Measurements from ENCODE around the gene P4HB. TPM values are rescaled to one million over a fixed set of nuclear protein-coding genes. Genes with fewer than 3 reads are reported as not detected.

Gene P4HB
- total and polyA plus RNA-seq, 10 of the 15 experiments (the other 5 are each of a cell fraction or from before 2014, with no cell fraction given) = 4.7 to 549 (median 361) TPM

DNA sequence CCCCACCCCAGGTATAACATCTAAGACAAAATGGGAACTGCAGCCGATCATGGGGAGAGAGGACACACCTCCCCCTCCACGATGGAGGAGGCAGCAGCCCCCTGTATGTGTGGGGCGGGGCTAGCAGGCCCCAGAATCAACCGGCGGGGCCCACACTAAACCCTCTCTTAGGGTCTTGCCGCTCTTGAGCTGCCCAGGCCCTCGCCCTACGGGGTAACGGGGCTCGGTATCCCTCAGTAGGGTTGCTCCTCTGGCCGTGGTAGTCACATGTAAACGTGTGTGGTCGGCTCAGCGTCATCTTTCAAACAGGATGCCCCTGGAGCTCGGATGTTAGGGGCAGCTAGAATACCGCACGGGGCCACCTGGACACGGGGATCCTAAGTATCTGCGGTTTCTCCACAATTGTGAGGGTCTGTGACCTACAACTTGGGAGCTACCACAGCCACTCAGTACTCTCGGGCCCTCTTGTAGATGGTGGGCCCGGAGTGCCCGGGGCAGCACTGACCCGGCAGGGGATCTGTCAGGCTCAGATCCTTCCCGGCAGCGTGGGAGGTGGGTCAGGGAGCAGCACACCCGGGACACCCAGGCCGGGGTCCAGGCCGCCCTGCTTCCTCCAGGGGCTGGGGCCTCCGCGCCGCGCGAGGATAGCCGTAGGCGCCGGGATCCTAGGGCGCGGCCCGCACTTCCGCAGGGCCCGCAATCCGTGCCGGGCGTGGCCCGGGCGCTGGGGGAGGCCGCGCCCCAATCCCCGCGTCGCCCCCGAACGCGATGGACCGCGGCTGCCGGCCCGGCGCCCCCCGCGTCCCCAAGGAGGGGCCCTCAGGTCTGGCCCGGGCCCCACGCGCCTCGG, 10.0 kb upstream of the P4HB start:
- H3K9ac ChIP-seq (ENCODE audit: control insufficient read depth, insufficient read depth, low read length) = peak overlapping the region; percentile 91
- in situ Hi-C loops (cut with MboI) (no loop called here), intact Hi-C loops (cut with micrococcal nuclease; ENCODE audit: unreplicated experiment) (loop anchor here (5.0 kb wide), 1 partner anchor 57 kb away; the partner anchor contains the start of gene MAFG)
- POLR2A ChIA-PET = interaction anchor here (0.5 to 3.5 kb wide), 12 partner anchors 8 to 623 kb away, joined by 3 to 26 read pairs (median 6); partner anchors contain the start of genes ALYREF, ANAPC11, FASN and MCRIP1
- peak overlapping the region; percentile 83 for H3K27ac ChIP-seq (ENCODE audit: control insufficient read depth, insufficient read depth)
- ATAC-seq = peak; percentile 24
- SMC1A ChIA-PET (ENCODE audit: uncharacterized antibody, unreplicated experiment) = interaction anchor here (0.8 to 1.7 kb wide), 4 partner anchors 9 to 43 kb away, joined by 3 to 7 read pairs (median 5); partner anchors contain the start of gene ANAPC11
- FAIRE-seq = peak; percentile 35
- H3K36me3 ChIP-seq (ENCODE audit: control insufficient read depth in 2 of 2, insufficient read depth in 2 of 2, low read length in 1 of 2) = peaks cover 1 to 24% of the 10 kb centered on the region in 2 experiments; a peak in 2 of 4 replicates
- H3K4me1 ChIP-seq (ENCODE audit: control insufficient read depth, insufficient read depth, low read length) = 0 out of 2 replicates have a peak, but pooled peaks cover 8% of the 10 kb centered on the region
- peak overlapping the region; percentile 95 for H3K4me3 ChIP-seq
- RAD21 ChIA-PET (ENCODE audit: unreplicated experiment) = interaction anchor here (1.0 to 2.1 kb wide), 4 partner anchors 9 to 56 kb away, joined by 3 to 8 read pairs (median 4); partner anchors contain the start of genes ALYREF and ANAPC11
- H3K79me2 ChIP-seq (ENCODE audit: control insufficient read depth, insufficient read depth, low read length) = peaks cover 47% of the 10 kb centered on the region
- H4K20me1 ChIP-seq (ENCODE audit: control insufficient read depth, insufficient read depth) = 0 out of 2 replicates have a peak, but pooled peaks cover 3% of the 10 kb centered on the region
- H3K9me3 ChIP-seq (replicated peaks; ENCODE audit: control insufficient read depth, insufficient read depth, low read length) = no peaks in the 10 kb centered on the region
- CTCF ChIA-PET = interaction anchor here (0.5 to 2.5 kb wide), 16 partner anchors 9 to 167 kb away, joined by 3 to 10 read pairs (median 5); partner anchors contain the start of genes DCXR, MAFG and P4HB
- no peak overlapping the region for H2AFZ ChIP-seq (ENCODE audit: control insufficient read depth, low read depth, low read length)
- DNase-seq (ENCODE audit: low read depth, low spot score) = no peak
- H3K4me2 ChIP-seq (ENCODE audit: control insufficient read depth, insufficient read depth) = peak overlapping the region; percentile 81
- no TSS peak for BruUV-seq (replicated peaks)
- H3K27me3 ChIP-seq (replicated peaks in 1 of 2; ENCODE audit: control insufficient read depth in 2 of 2, insufficient read depth in 2 of 2, low read length in 1 of 2) = no peaks in the 10 kb centered on the region
- WGBS (ENCODE audit: insufficient coverage, insufficient replicate concordance, low lambda C conversion rate, missing lambda C conversion rate) = under 1% methylated on average over 51 of the region's 65 CpGs
- peak; percentile 29 for TF ChIP-seq IKZF1 (conservative IDR thresholded peaks at IDR 0.05)
- TF ChIP-seq KDM1A (IDR thresholded peaks at IDR 0.05; ENCODE audit: borderline replicate concordance) = no peak
- TF ChIP-seq POLR2AphosphoS2 (IDR thresholded peaks at IDR 0.05; ENCODE audit: low read depth, low read length) = peak; percentile 64; the same call in 1 of the 2 replicates
- no peak for TF ChIP-seq BRCA1 (IDR thresholded peaks at IDR 0.05; ENCODE audit: low read depth, low read length)
- TF ChIP-seq SREBF2 (IDR thresholded peaks at IDR 0.05; ENCODE audit: low read length) = no peak
- TF ChIP-seq, protein P1, sequence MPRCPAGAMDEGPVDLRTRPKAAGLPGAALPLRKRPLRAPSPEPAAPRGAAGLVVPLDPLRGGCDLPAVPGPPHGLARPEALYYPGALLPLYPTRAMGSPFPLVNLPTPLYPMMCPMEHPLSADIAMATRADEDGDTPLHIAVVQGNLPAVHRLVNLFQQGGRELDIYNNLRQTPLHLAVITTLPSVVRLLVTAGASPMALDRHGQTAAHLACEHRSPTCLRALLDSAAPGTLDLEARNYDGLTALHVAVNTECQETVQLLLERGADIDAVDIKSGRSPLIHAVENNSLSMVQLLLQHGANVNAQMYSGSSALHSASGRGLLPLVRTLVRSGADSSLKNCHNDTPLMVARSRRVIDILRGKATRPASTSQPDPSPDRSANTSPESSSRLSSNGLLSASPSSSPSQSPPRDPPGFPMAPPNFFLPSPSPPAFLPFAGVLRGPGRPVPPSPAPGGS (IDR thresholded peaks at IDR 0.05; ENCODE audit: borderline replicate concordance, insufficient read depth, low read depth, low read length, poor library complexity, severe bottlenecking) = peak; percentile 30
- 0 out of 2 replicates have a peak, but pooled peaks have one; percentile 37 for TF ChIP-seq ZNF207 (IDR thresholded peaks at IDR 0.05; ENCODE audit: borderline replicate concordance)
- TF ChIP-seq, protein P2, sequence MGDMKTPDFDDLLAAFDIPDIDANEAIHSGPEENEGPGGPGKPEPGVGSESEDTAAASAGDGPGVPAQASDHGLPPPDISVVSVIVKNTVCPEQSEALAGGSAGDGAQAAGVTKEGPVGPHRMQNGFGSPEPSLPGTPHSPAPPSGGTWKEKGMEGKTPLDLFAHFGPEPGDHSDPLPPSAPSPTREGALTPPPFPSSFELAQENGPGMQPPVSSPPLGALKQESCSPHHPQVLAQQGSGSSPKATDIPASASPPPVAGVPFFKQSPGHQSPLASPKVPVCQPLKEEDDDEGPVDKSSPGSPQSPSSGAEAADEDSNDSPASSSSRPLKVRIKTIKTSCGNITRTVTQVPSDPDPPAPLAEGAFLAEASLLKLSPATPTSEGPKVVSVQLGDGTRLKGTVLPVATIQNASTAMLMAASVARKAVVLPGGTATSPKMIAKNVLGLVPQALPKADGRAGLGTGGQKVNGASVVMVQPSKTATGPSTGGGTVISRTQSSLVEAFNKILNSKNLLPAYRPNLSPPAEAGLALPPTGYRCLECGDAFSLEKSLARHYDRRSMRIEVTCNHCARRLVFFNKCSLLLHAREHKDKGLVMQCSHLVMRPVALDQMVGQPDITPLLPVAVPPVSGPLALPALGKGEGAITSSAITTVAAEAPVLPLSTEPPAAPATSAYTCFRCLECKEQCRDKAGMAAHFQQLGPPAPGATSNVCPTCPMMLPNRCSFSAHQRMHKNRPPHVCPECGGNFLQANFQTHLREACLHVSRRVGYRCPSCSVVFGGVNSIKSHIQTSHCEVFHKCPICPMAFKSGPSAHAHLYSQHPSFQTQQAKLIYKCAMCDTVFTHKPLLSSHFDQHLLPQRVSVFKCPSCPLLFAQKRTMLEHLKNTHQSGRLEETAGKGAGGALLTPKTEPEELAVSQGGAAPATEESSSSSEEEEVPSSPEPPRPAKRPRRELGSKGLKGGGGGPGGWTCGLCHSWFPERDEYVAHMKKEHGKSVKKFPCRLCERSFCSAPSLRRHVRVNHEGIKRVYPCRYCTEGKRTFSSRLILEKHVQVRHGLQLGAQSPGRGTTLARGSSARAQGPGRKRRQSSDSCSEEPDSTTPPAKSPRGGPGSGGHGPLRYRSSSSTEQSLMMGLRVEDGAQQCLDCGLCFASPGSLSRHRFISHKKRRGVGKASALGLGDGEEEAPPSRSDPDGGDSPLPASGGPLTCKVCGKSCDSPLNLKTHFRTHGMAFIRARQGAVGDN (IDR thresholded peaks at IDR 0.05) = 0 out of 2 replicates have a peak, but pooled peaks have one; percentile 8
- TF ChIP-seq SPI1 (IDR thresholded peaks at IDR 0.05; ENCODE audit: borderline replicate concordance, insufficient read depth, low read depth, low read length) = peak; percentile 34; the same call in 1 of the 2 replicates
- TF ChIP-seq BACH1 (IDR thresholded peaks at IDR 0.05; ENCODE audit: borderline replicate concordance) = peak; percentile 70
- peak; percentile 60; the same call in 1 of the 2 replicates for TF ChIP-seq STAT1 (conservative IDR thresholded peaks at IDR 0.05)
- TF ChIP-seq PAX5 (IDR thresholded peaks at IDR 0.05; ENCODE audit: borderline replicate concordance, low read depth, low read length) = no peak; the same call in 1 of the 2 replicates
- peak; percentile 45; the same call in 1 of the 2 replicates for TF ChIP-seq SMARCA5 (IDR thresholded peaks at IDR 0.05)
- TF ChIP-seq TCF12 (IDR thresholded peaks at IDR 0.05; ENCODE audit: low read depth, low read length) = no peak
- TF ChIP-seq, protein P3, sequence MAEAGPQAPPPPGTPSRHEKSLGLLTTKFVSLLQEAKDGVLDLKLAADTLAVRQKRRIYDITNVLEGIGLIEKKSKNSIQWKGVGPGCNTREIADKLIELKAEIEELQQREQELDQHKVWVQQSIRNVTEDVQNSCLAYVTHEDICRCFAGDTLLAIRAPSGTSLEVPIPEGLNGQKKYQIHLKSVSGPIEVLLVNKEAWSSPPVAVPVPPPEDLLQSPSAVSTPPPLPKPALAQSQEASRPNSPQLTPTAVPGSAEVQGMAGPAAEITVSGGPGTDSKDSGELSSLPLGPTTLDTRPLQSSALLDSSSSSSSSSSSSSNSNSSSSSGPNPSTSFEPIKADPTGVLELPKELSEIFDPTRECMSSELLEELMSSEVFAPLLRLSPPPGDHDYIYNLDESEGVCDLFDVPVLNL (IDR thresholded peaks at IDR 0.05; ENCODE audit: low read depth, low read length) = no peak
